Fibroblast of the aortic adventitia (primary cell): Measurements from ENCODE around the gene PTH2R. TPM values are rescaled to one million over a fixed set of nuclear protein-coding genes. Genes with fewer than 3 reads are reported as not detected.

ENCODE experiments used
- DNase-seq: peaks from one replicate; pipeline ENCODE4 v3.0.0-alpha.2; 2010; ENCODE audit warnings: low read depth
- H3K4me3 ChIP-seq: 2 replicates; pipeline ENCODE4 v1.5.1; 2011; ENCODE audit warnings: low read depth, mild to moderate bottlenecking, control low read depth, low read length, moderate library complexity
- CTCF ChIP-seq: IDR thresholded peaks from 2 replicates; pipeline ENCODE4 v1.5.1; 2011; ENCODE audit warnings: mild to moderate bottlenecking, low read length, control low read depth, inconsistent platforms; ENCODE audit not compliant: insufficient read depth
- total RNA-seq: library from RNA; depleted of rRNA; stranded (reverse); fragments of >200 nt; gene quantifications from 2 replicates; pipeline ENCODE4 v1.2.3, GENCODE V29; 2012; ENCODE audit warnings: low replicate concordance

PTH2R gene
- total RNA-seq, 1 donor = not detected

GRCh38 chr2:208542465-208543041 is 136.0 kb downstream of the PTH2R start:
- no peak for DNase-seq
- no peak for TF ChIP-seq CTCF
- no peak overlapping the region for H3K4me3 ChIP-seq

Other genes with a start within 250 kb of the PTH2R start
- not detected in 2 replicates for gene CRYGA, start 243.2 kb upstream of the PTH2R start, total RNA-seq
- gene C2orf80, start 216.8 kb upstream of the PTH2R start, total RNA-seq = not detected in 2 replicates
- gene IDH1, start 151.7 kb upstream of the PTH2R start, total RNA-seq = 196 and 291 TPM in 2 replicates
- gene PIKFYVE, start 140.5 kb upstream of the PTH2R start, total RNA-seq = 39.2 and 45.8 TPM in 2 replicates